ENCODE measurements around the gene RANBP10. TPM values are rescaled to one million over a fixed set of nuclear protein-coding genes. Genes with fewer than 3 reads are reported as not detected.

The RANBP10 gene
- 10 to 100 TPM; 14.7 to 22.5 TPM for total RNA-seq

DNA sequence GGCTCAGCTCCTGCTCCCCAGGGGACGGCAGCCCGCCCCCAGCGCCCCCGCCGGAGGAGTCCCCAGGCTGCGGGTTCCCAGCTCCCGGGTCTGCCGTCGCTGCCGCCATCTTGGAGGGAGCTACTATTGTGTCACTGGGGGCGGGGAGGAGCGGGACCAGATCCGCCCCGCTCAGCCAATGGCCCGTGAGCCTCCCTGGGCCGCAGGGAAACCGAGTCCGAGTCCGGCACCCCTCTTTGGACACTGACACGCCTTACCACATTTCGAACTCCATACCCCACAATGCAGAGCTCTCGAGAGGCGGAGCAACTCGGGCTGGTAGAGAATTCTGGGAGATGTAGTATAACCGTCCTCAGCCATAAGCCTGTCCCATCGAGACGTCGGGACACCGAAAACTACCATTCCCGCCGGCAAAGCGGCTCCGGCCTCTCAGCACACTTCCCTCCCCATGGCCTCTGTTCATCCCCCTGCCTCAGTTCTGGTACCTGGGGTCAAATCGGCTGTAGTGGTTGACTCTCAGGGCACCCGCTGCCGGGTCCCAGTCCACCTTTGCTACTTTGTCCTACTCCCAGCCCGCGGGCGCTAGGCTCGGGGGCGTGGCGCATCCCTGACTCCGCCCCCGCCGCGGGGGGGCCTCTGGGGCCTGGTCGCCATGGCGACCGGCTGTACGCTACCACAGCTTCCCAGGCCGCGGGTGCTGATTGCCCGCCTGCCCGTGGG is at the start of gene RANBP10, which contains the start of gene TSNAXIP1:
Gene RANBP10 (minus strand): TSS at position 133 of the 720 bp plus-strand sequence. CDS start 24 bp downstream, at position 109.
Gene TSNAXIP1 (plus strand): TSS at position 462 of the 720 bp plus-strand sequence. CDS start 261 bp downstream, outside the sequence.
- H3K9ac ChIP-seq (ENCODE audit: low read depth in 2 of 2, low read length in 2 of 2), result peak within 1 kb of the TSS; percentile 87 to 92
- no peaks in the 10 kb centered on the region for H3K27me3 ChIP-seq
- no peaks in the 10 kb centered on the region for H3K36me3 ChIP-seq
- H3K4me1 ChIP-seq, result peaks cover 7% of the 10 kb centered on the region
- TF ChIP-seq, protein P1, sequence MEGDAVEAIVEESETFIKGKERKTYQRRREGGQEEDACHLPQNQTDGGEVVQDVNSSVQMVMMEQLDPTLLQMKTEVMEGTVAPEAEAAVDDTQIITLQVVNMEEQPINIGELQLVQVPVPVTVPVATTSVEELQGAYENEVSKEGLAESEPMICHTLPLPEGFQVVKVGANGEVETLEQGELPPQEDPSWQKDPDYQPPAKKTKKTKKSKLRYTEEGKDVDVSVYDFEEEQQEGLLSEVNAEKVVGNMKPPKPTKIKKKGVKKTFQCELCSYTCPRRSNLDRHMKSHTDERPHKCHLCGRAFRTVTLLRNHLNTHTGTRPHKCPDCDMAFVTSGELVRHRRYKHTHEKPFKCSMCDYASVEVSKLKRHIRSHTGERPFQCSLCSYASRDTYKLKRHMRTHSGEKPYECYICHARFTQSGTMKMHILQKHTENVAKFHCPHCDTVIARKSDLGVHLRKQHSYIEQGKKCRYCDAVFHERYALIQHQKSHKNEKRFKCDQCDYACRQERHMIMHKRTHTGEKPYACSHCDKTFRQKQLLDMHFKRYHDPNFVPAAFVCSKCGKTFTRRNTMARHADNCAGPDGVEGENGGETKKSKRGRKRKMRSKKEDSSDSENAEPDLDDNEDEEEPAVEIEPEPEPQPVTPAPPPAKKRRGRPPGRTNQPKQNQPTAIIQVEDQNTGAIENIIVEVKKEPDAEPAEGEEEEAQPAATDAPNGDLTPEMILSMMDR (IDR thresholded peaks at IDR 0.05), result no peak
- H3K9me3 ChIP-seq, result no peaks in the 10 kb centered on the region
- H3K4me3 ChIP-seq, result peak within 1 kb of the TSS; percentile 100
- DNase-seq, result peak; percentile 96
- peak within 1 kb of the TSS; percentile 65 for H3K27ac ChIP-seq
- intact Hi-C loops (cut with DNase I), result no loop called here

- no peaks in the 10 kb centered on the region for H3K36me3 ChIP-seq
- H3K27me3 ChIP-seq, result no peaks in the 10 kb centered on the region
- intact Hi-C loops (cut with DNase I), result no loop called here
- H3K27ac ChIP-seq, result no peak overlapping the region
- DNase-seq, result no peak
- H3K9ac ChIP-seq (ENCODE audit: low read depth in 2 of 2, low read length in 2 of 2), result no peak overlapping the region
- H3K4me1 ChIP-seq, result peaks cover 17% of the 10 kb centered on the region
- no peak overlapping the region for H3K4me3 ChIP-seq
- no peaks in the 10 kb centered on the region for H3K9me3 ChIP-seq
- TF ChIP-seq, protein P1 (IDR thresholded peaks at IDR 0.05), result no peak
These were observed 49.4 kb upstream of the RANBP10 start for GRCh38 chr16:67855789-67856188.

DNA sequence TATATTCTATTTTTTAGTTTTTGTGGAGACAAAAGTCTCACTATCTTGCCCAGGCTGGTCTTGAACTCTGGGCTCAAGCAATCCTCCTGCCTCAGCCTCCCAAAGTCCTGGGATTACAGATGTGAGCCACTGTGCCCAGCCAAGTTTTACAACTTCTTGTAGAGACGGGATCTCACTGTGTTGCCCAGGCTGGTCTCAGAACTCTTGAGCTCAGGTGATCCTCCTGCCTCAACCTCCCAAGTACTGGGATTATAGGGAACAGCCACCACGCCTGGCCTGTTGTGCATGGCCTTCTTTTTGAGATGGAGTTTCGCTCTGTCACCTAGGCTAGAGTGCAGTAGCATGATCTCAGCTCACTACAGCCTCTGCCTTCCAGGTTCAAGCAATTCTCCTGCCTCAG is 47.3 kb upstream of the RANBP10 start:
- no peak for DNase-seq
- Histone ChIP-seq H3K27ac (no peak overlapping the region), H3K4me1 (peaks cover 15% of the 10 kb centered on the region), H3K36me3 (no peaks in the 10 kb centered on the region), H3K4me3 (no peak overlapping the region), H3K27me3 (no peaks in the 10 kb centered on the region), H3K9ac (ENCODE audit: low read depth in 2 of 2, low read length in 2 of 2) (no peak overlapping the region), H3K9me3 (no peaks in the 10 kb centered on the region)
- TF ChIP-seq, protein P1 (IDR thresholded peaks at IDR 0.05), result no peak
- intact Hi-C loops (cut with DNase I), result no loop called here

DNA sequence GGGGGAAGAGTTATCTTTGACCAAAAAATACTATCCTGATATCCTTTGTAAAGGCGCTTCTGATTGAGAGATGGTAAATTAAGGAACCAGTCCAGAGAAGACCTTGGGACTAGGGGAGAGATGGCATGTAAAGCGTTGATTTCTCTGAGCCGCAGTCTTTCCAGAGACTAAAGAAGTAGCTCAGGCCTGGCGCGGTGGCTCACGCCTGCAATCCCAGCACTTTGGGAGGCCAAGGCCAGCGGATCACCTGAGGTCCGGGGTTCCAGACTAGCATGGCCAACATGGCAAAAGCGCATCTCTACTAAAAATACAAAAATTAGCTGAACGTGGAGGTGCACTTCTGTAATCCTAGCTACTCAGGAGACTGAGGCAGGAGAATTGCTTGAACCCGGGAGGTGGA is 41.8 kb upstream of the RANBP10 start:
- intact Hi-C loops (cut with DNase I), result no loop called here
- peak overlapping the region; percentile 76 for H3K4me3 ChIP-seq
- H3K27ac ChIP-seq, result peak overlapping the region; percentile 89
- no peak for DNase-seq
- peak overlapping the region; percentile 20 to 91 for H3K9ac ChIP-seq (ENCODE audit: low read depth in 2 of 2, low read length in 2 of 2)
- no peaks in the 10 kb centered on the region for H3K9me3 ChIP-seq
- H3K27me3 ChIP-seq, result no peaks in the 10 kb centered on the region
- peaks cover 33% of the 10 kb centered on the region for H3K4me1 ChIP-seq
- H3K36me3 ChIP-seq, result no peaks in the 10 kb centered on the region
- TF ChIP-seq, protein P1 (IDR thresholded peaks at IDR 0.05), result no peak

DNA sequence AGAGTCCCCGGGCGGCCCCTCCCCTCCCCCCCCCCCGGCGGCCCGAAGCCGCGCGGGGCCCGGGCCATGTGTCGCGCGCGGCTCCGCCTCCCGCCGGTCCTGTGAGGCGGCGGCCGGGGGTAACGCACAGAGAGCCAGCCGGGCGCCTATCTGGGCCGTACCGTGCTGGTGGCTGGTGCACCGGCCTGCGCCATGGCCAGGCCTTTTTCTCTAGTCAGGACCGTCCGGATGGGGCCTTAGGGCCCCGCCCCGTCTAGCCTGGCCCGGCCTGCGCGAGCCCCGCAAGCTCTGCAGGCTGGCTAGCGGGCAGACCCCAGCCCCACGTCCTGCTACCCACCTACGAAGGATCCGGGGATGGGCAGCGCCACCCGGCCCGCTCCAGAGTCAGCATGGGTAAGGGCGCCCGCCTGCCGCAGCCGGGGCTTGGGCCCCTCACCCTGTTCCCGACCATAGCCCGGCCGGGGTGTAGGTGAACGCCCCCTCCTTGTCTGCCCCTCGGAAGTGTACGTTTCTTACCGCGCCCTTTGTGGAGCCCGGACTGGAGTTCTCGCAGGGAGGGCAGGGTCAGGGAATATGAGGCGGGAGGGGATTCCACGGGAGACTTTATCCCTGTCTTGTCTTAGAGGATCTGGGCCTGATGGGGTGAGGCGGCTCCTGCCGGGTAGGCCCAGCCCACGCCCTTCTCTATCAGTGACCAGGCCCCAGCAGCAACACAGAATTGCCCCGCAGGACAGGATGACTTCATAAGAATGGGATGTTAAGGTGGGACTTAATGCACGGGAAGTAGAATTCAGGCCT is 40.9 kb upstream of the RANBP10 start, which contains the start of gene CENPT:
Gene CENPT (minus strand): TSS at position 630 of the 798 bp plus-strand sequence. CDS start 13,834 bp downstream, outside the sequence.
- Histone ChIP-seq H3K27me3 (no peaks in the 10 kb centered on the region), H3K9ac (ENCODE audit: low read depth in 2 of 2, low read length in 2 of 2) (peak within 1 kb of the TSS; percentile 75 to 97), H3K36me3 (no peaks in the 10 kb centered on the region), H3K27ac (peak within 1 kb of the TSS; percentile 89), H3K4me3 (peak within 1 kb of the TSS; percentile 76), H3K9me3 (no peaks in the 10 kb centered on the region), H3K4me1 (peaks cover 33% of the 10 kb centered on the region)
- peak; percentile 44 for DNase-seq
- intact Hi-C loops (cut with DNase I), result no loop called here
- TF ChIP-seq, protein P1 (IDR thresholded peaks at IDR 0.05), result no peak
